Testis (tissue), 2 donors: ENCODE results near the gene FSTL5.

Source experiments
- POLR2A ChIP-seq: fragments of 450-650 bp; IDR thresholded peaks from one replicate; pipeline ENCODE4 v1.6.1; 2017; ENCODE audit warnings: antibody characterized with exemption, mild to moderate bottlenecking, moderate library complexity
- TF ChIP-seq, protein P1 (sequence below), 3 experiments: fragments of 450-650 bp in 2 of 3; fragments of 200-600 bp in 1 of 3; sonication (generic) in 1 of 3; IDR thresholded peaks; one replicate each; pipeline ENCODE4 v1.5.1; 2016 to 2019; ENCODE audit warnings: antibody characterized with exemption in 3 of 3, mild to moderate bottlenecking in 2 of 3, moderate library complexity in 1 of 3

DNA sequence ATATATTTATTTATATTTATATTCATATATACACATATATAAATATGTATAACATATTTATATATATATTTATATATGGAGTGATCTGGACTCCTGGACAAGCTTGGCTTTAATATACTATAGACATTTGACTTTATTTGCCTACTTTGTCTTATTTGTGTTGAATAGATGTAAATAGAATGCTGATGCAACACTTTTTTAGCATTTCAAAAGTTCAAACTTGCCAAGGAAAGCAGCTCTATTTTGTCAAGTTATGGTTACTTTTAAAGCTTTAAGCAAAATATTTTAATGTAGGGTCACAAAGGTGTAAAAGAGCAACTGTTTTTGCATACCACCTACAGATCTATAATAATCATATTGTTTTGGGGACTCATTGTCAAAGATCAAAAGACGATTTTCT, 61.1 kb downstream of the FSTL5 start:
- TF ChIP-seq, protein P1, sequence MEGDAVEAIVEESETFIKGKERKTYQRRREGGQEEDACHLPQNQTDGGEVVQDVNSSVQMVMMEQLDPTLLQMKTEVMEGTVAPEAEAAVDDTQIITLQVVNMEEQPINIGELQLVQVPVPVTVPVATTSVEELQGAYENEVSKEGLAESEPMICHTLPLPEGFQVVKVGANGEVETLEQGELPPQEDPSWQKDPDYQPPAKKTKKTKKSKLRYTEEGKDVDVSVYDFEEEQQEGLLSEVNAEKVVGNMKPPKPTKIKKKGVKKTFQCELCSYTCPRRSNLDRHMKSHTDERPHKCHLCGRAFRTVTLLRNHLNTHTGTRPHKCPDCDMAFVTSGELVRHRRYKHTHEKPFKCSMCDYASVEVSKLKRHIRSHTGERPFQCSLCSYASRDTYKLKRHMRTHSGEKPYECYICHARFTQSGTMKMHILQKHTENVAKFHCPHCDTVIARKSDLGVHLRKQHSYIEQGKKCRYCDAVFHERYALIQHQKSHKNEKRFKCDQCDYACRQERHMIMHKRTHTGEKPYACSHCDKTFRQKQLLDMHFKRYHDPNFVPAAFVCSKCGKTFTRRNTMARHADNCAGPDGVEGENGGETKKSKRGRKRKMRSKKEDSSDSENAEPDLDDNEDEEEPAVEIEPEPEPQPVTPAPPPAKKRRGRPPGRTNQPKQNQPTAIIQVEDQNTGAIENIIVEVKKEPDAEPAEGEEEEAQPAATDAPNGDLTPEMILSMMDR (IDR thresholded peaks at IDR 0.05) = no peak
- TF ChIP-seq POLR2A = no peak
